Keratinocyte (primary cell): ENCODE measurements around the gene IDH1. TPM values are rescaled to one million over a fixed set of nuclear protein-coding genes. Genes with fewer than 3 reads are reported as not detected.

Experiments used
- DNase-seq: peaks from one replicate; pipeline ENCODE4 v3.0.0-alpha.2; 2011; ENCODE audit warnings: low read depth, missing footprints, low spot score
- FAIRE-seq: peaks from 2 replicates; lab custom pipeline; 2011; peaks lifted over from hg19 to GRCh38; lab: Jason Lieb, UNC
- H2AFZ ChIP-seq: 2 replicates; pipeline ENCODE4 v1.6.0; 2012; ENCODE audit warnings: low read length, control low read depth, inconsistent platforms; ENCODE audit not compliant: control insufficient read depth
- H3K27ac ChIP-seq: 2 replicates; pipeline ENCODE4 v1.5.1; 2011; ENCODE audit warnings: low read length; ENCODE audit not compliant: control insufficient read depth, insufficient read depth
- H3K27me3 ChIP-seq: 3 replicates; pipeline ENCODE4 v1.6.0; 2011; ENCODE audit warnings: low read length; ENCODE audit not compliant: control insufficient read depth, insufficient read depth; ENCODE audit errors: extremely low read depth
- H3K36me3 ChIP-seq, 2 experiments: 2 replicates in 1 of 2; 3 replicates in 1 of 2; pipeline ENCODE4 v1.5.1; 2011; ENCODE audit warnings: low read length in 2 of 2, mild to moderate bottlenecking in 1 of 2; ENCODE audit not compliant: control insufficient read depth in 2 of 2, insufficient read depth in 2 of 2; ENCODE audit errors: extremely low read depth in 1 of 2
- H3K4me1 ChIP-seq: 3 replicates; pipeline ENCODE4 v1.5.1; 2011; ENCODE audit warnings: low read length; ENCODE audit not compliant: control insufficient read depth, insufficient read depth; ENCODE audit errors: extremely low read depth
- H3K4me2 ChIP-seq: 3 replicates; pipeline ENCODE4 v1.6.0; 2011; ENCODE audit warnings: low read depth, low read length; ENCODE audit not compliant: control insufficient read depth, insufficient read depth; ENCODE audit errors: extremely low read depth
- H3K4me3 ChIP-seq, 3 experiments: fragments of 200-600 bp in 1 of 3; sonication (generic) in 1 of 3; 2 replicates in 2 of 3; 3 replicates in 1 of 3; pipeline ENCODE4 v1.5.1; 2011 to 2016; ENCODE audit warnings: low read length in 3 of 3, mild to moderate bottlenecking in 3 of 3, control low read depth in 2 of 3, inconsistent platforms in 1 of 3, low read depth in 1 of 3, mixed read lengths in 1 of 3, mixed run types in 1 of 3, moderate library complexity in 1 of 3; ENCODE audit not compliant: control insufficient read depth in 2 of 3, insufficient read depth in 2 of 3; ENCODE audit errors: extremely low read depth in 1 of 3
- H3K79me2 ChIP-seq: 2 replicates; pipeline ENCODE4 v1.6.0; 2012; ENCODE audit warnings: low read length; ENCODE audit not compliant: control insufficient read depth, insufficient read depth
- H3K9ac ChIP-seq: 3 replicates; pipeline ENCODE4 v1.6.0; 2011; ENCODE audit warnings: low read length; ENCODE audit not compliant: control insufficient read depth, insufficient read depth; ENCODE audit errors: extremely low read depth
- H3K9me1 ChIP-seq: 3 replicates; pipeline ENCODE4 v1.6.0; 2011; ENCODE audit warnings: low read length; ENCODE audit not compliant: control insufficient read depth, insufficient read depth; ENCODE audit errors: extremely low read depth
- H3K9me3 ChIP-seq: 2 replicates; pipeline ENCODE4 v1.5.1; 2012; ENCODE audit warnings: low read depth, low read length; ENCODE audit not compliant: control insufficient read depth
- H4K20me1 ChIP-seq: 3 replicates; pipeline ENCODE4 v1.6.0; 2011; ENCODE audit warnings: low read length; ENCODE audit not compliant: control insufficient read depth, insufficient read depth; ENCODE audit errors: extremely low read depth
- CTCF ChIP-seq, 3 experiments: IDR thresholded peaks in 1 of 3; conservative IDR thresholded peaks in 1 of 3; optimal IDR thresholded peaks in 1 of 3; 2 replicates in 2 of 3; 3 replicates in 1 of 3; pipeline versions ENCODE3 to v1.5.1; 2011; ENCODE audit warnings: low read length in 3 of 3, mild to moderate bottlenecking in 3 of 3, moderate library complexity in 2 of 3, control low read depth in 1 of 3, inconsistent platforms in 1 of 3; ENCODE audit not compliant: insufficient read depth in 2 of 3; ENCODE audit errors: extremely low read depth in 1 of 3
- EZH2 ChIP-seq: IDR thresholded peaks from one replicate; pipeline ENCODE4 v1.6.1; 2012; ENCODE audit warnings: inconsistent platforms, mild to moderate bottlenecking, low read length, moderate library complexity
- dilution Hi-C: fragments of 300-500 bp; cut with MboI; formaldehyde crosslinking; loops from one replicate; pipeline ENCODE4 v1.7.0; 2020; ENCODE audit warnings: low sequenced_read_pairs; ENCODE audit not compliant: extremely low pct_ligation_motif_present
- polyA plus RNA-seq, 5 experiments: library from polyadenylated mRNA; depleted of rRNA in 3 of 5; stranded (reverse) in 3 of 5; stranded (forward) in 1 of 5; unstranded in 1 of 5; fragments of >200 nt; gene quantifications; 1 replicate in 1 of 5; 2 replicates in 3 of 5; 3 replicates in 1 of 5; pipeline versions ENCODE4 v1.2.1 to v1.2.3, GENCODE V29; 2011 to 2012; ENCODE audit warnings: missing spikeins in 2 of 5, low read depth in 1 of 5, low replicate concordance in 1 of 5

IDH1 gene
- polyA plus RNA-seq, 1 donor (not counting 4 experiments of a cell fraction or from before 2014, with no cell fraction given) = 160 TPM

GRCh38 chr2:208252716-208253492 lies 2.0 kb downstream of the IDH1 start:
- peak overlapping the region; percentile 15 for H3K27ac ChIP-seq

GRCh38 chr2:208251098-208251497 lies 3.8 kb downstream of the IDH1 start:
- Histone ChIP-seq H3K27ac (no peak overlapping the region), H3K9me1 (no peaks in the 10 kb centered on the region), H3K4me1 (peaks cover 27% of the 10 kb centered on the region), H3K36me3 (peaks cover 9 to 11% of the 10 kb centered on the region in 2 experiments), H3K9ac (no peak overlapping the region), H4K20me1 (no peaks in the 10 kb centered on the region), H3K27me3 (no peaks in the 10 kb centered on the region), H3K4me3 (no peak overlapping the region), H3K4me2 (no peak overlapping the region), H3K79me2 (peaks cover 7% of the 10 kb centered on the region), H2AFZ (no peak overlapping the region), H3K9me3 (no peaks in the 10 kb centered on the region)
- dilution Hi-C loops = no loop called here
- TF ChIP-seq CTCF (optimal IDR thresholded peaks at IDR 0.05 in 1 of 3, IDR thresholded peaks at IDR 0.05 in 1 of 3, conservative IDR thresholded peaks at IDR 0.05 in 1 of 3; ENCODE audit: extremely low read depth in 1 of 3, insufficient read depth in 2 of 3, low read length in 3 of 3) (no peak), EZH2 (no peak)
- DNase-seq = no peak
- FAIRE-seq = no peak

More at GRCh38 chr2:208252716-208253492, 2.0 kb downstream of the IDH1 start:
- H3K9me1 ChIP-seq = no peaks in the 10 kb centered on the region
- H3K4me2 ChIP-seq = peak overlapping the region; percentile 99
- dilution Hi-C loops = no loop called here
- TF ChIP-seq CTCF (optimal IDR thresholded peaks at IDR 0.05 in 1 of 3, IDR thresholded peaks at IDR 0.05 in 1 of 3, conservative IDR thresholded peaks at IDR 0.05 in 1 of 3; ENCODE audit: extremely low read depth in 1 of 3, insufficient read depth in 2 of 3, low read length in 3 of 3) = no peak
- TF ChIP-seq EZH2 = no peak
- no peaks in the 10 kb centered on the region for H3K9me3 ChIP-seq
- peaks cover 7% of the 10 kb centered on the region for H3K79me2 ChIP-seq
- no peak overlapping the region for H2AFZ ChIP-seq
- H4K20me1 ChIP-seq = no peaks in the 10 kb centered on the region
- H3K9ac ChIP-seq = no peak overlapping the region
- H3K4me3 ChIP-seq = peak overlapping the region in 1 of 3 experiments; percentile 99
- DNase-seq (no peak), FAIRE-seq (no peak)
- peaks cover 29% of the 10 kb centered on the region for H3K4me1 ChIP-seq
- peaks cover 9% of the 10 kb centered on the region in 2 experiments for H3K36me3 ChIP-seq
- H3K27me3 ChIP-seq = no peaks in the 10 kb centered on the region
